ENCODE results near the gene TANK. TPM values are rescaled to one million over a fixed set of nuclear protein-coding genes. Genes with fewer than 3 reads are reported as not detected.

Gene TANK
- total and polyA plus RNA-seq, 2 of the 13 experiments (the other 11 are each of a cell fraction or from before 2014, with no cell fraction given), result 66.9 to 96.1 TPM

DNA sequence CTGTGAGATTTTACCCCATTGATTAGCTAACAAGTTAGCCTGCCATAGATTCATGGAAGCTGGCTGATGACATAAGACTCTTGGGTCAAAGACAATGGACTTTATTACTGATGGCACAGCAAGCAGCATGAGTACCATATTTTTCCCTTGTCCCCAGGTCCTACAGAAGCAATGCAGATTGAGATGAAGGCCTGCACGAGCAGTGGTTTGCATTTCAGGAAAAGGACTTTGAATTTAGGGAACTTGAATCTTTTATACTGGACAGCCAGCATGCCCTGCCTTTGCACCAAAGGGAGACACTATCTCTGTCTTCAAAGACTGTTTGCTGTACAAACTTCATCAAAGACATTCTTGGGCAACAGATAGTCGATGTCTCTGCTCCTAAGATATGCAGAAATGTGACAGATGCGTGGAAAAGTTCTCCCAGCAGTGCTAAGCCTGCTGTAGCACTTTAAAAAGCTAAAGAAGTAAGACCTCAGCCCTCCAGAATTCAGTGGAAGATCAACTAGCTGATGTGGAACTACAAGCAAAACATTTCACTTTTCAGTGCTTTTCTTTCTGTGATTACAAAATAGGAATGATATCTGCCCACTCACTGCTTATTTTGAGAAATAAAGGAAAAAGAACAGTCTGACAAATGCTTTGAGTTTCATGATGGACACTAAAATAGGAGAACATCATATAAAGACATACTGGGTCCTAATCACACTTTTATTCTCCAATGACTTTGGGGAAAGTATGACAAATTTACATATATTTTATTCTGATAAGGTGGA is 44.4 kb upstream of the TANK start (continued):
- no peak for TF ChIP-seq ZNF589 (CRISPR knock-in tag; conservative IDR thresholded peaks at IDR 0.05)
- TF ChIP-seq ZFP1 (CRISPR knock-in tag; IDR thresholded peaks at IDR 0.05), result peak; percentile 44; the same call in 1 of the 2 replicates
- TF ChIP-seq ZNF431 (CRISPR knock-in tag; IDR thresholded peaks at IDR 0.05; ENCODE audit: borderline replicate concordance, low read depth), result no peak
- TF ChIP-seq, protein P1, sequence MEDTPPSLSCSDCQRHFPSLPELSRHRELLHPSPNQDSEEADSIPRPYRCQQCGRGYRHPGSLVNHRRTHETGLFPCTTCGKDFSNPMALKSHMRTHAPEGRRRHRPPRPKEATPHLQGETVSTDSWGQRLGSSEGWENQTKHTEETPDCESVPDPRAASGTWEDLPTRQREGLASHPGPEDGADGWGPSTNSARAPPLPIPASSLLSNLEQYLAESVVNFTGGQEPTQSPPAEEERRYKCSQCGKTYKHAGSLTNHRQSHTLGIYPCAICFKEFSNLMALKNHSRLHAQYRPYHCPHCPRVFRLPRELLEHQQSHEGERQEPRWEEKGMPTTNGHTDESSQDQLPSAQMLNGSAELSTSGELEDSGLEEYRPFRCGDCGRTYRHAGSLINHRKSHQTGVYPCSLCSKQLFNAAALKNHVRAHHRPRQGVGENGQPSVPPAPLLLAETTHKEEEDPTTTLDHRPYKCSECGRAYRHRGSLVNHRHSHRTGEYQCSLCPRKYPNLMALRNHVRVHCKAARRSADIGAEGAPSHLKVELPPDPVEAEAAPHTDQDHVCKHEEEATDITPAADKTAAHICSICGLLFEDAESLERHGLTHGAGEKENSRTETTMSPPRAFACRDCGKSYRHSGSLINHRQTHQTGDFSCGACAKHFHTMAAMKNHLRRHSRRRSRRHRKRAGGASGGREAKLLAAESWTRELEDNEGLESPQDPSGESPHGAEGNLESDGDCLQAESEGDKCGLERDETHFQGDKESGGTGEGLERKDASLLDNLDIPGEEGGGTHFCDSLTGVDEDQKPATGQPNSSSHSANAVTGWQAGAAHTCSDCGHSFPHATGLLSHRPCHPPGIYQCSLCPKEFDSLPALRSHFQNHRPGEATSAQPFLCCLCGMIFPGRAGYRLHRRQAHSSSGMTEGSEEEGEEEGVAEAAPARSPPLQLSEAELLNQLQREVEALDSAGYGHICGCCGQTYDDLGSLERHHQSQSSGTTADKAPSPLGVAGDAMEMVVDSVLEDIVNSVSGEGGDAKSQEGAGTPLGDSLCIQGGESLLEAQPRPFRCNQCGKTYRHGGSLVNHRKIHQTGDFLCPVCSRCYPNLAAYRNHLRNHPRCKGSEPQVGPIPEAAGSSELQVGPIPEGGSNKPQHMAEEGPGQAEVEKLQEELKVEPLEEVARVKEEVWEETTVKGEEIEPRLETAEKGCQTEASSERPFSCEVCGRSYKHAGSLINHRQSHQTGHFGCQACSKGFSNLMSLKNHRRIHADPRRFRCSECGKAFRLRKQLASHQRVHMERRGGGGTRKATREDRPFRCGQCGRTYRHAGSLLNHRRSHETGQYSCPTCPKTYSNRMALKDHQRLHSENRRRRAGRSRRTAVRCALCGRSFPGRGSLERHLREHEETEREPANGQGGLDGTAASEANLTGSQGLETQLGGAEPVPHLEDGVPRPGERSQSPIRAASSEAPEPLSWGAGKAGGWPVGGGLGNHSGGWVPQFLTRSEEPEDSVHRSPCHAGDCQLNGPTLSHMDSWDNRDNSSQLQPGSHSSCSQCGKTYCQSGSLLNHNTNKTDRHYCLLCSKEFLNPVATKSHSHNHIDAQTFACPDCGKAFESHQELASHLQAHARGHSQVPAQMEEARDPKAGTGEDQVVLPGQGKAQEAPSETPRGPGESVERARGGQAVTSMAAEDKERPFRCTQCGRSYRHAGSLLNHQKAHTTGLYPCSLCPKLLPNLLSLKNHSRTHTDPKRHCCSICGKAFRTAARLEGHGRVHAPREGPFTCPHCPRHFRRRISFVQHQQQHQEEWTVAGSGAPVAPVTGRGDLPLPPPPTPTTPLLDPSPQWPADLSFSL (CRISPR knock-in tag; IDR thresholded peaks at IDR 0.05), result no peak
- TF ChIP-seq, protein P2, sequence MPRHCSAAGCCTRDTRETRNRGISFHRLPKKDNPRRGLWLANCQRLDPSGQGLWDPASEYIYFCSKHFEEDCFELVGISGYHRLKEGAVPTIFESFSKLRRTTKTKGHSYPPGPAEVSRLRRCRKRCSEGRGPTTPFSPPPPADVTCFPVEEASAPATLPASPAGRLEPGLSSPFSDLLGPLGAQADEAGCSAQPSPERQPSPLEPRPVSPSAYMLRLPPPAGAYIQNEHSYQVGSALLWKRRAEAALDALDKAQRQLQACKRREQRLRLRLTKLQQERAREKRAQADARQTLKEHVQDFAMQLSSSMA (CRISPR knock-in tag; IDR thresholded peaks at IDR 0.05), result no peak
- TF ChIP-seq KLF6 (CRISPR knock-in tag; IDR thresholded peaks at IDR 0.05), result no peak
- no peak for TF ChIP-seq GTF2F1 (IDR thresholded peaks at IDR 0.05; ENCODE audit: low read length)
- TF ChIP-seq ZNF121 (CRISPR knock-in tag; IDR thresholded peaks at IDR 0.05), result no peak
- TF ChIP-seq, protein P3, sequence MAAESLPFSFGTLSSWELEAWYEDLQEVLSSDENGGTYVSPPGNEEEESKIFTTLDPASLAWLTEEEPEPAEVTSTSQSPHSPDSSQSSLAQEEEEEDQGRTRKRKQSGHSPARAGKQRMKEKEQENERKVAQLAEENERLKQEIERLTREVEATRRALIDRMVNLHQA (CRISPR knock-in tag; IDR thresholded peaks at IDR 0.05), result no peak
- TF ChIP-seq SNRNP70 (IDR thresholded peaks at IDR 0.05; ENCODE audit: low read depth, low read length), result no peak
- no peak for TF ChIP-seq ZNF343 (CRISPR knock-in tag; IDR thresholded peaks at IDR 0.05)
- no peak for TF ChIP-seq ATM (IDR thresholded peaks at IDR 0.05; ENCODE audit: borderline replicate concordance)
- TF ChIP-seq ZNF282 (IDR thresholded peaks at IDR 0.05; ENCODE audit: partially characterized antibody), result no peak
- TF ChIP-seq U2AF1 (optimal IDR thresholded peaks at IDR 0.05; ENCODE audit: low read depth, low read length), result no peak
- no peak for TF ChIP-seq CCAR2 (optimal IDR thresholded peaks at IDR 0.05; ENCODE audit: low read depth, low read length)
- TF ChIP-seq, protein P4, sequence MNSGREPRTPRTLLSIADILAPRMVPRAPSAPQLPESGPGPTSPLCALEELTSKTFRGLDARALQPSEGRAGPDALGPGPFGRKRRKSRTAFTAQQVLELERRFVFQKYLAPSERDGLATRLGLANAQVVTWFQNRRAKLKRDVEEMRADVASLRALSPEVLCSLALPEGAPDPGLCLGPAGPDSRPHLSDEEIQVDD (CRISPR knock-in tag; IDR thresholded peaks at IDR 0.05; ENCODE audit: borderline replicate concordance), result no peak
- TF ChIP-seq ZBTB8A (CRISPR knock-in tag; IDR thresholded peaks at IDR 0.05; ENCODE audit: borderline replicate concordance, low read depth), result no peak
- TF ChIP-seq SUZ12 (IDR thresholded peaks at IDR 0.05; ENCODE audit: low read depth, low read length), result no peak
- TF ChIP-seq SMARCC2 (IDR thresholded peaks at IDR 0.05), result no peak

All from HepG2 (cell line).